ENCODE data around the gene TIGD2.
"Not testable (repeated sequence)": the region's sequence is repeated elsewhere in the genome, so short reads cannot be mapped to it uniquely, and the experiment has no call there.

TIGD2 gene

GRCh38 chr4:89121387-89122068, 10.2 kb downstream of the TIGD2 start:
- DNase-seq, result no peak

- no peak for DNase-seq
Measured at GRCh38 chr4:89123451-89123851, 12.1 kb downstream of the TIGD2 start.

- no peak for DNase-seq
Measured at GRCh38 chr4:89125901-89126782, 14.8 kb downstream of the TIGD2 start.

- no peak for DNase-seq
Measured at GRCh38 chr4:89129080-89129640, 17.8 kb downstream of the TIGD2 start.

- DNase-seq, result no peak
Measured at GRCh38 chr4:89134775-89135319, 23.5 kb downstream of the TIGD2 start.

GRCh38 chr4:89136525-89136924, 25.2 kb downstream of the TIGD2 start:
- DNase-seq, result no peak

GRCh38 chr4:89137231-89137630, 25.9 kb downstream of the TIGD2 start:
- DNase-seq, result no peak

- no peak for DNase-seq
Measured at GRCh38 chr4:89137695-89138094, 26.4 kb downstream of the TIGD2 start.

GRCh38 chr4:89140168-89140759, 28.9 kb downstream of the TIGD2 start:
- no peak for DNase-seq

GRCh38 chr4:89142691-89143669, 31.6 kb downstream of the TIGD2 start:
- no peak for DNase-seq

GRCh38 chr4:89144652-89145051, 33.3 kb downstream of the TIGD2 start:
- not testable (repeated sequence) for DNase-seq

- DNase-seq, result no peak
Measured at GRCh38 chr4:89146196-89146595, 34.9 kb downstream of the TIGD2 start.

GRCh38 chr4:89152972-89153371, 41.6 kb downstream of the TIGD2 start:
- no peak for DNase-seq

- no peak for DNase-seq
Measured at GRCh38 chr4:89156174-89156914, 45.0 kb downstream of the TIGD2 start.

- no peak for DNase-seq
Measured at GRCh38 chr4:89157488-89158024, 46.2 kb downstream of the TIGD2 start.

GRCh38 chr4:89158884-89159503, 47.7 kb downstream of the TIGD2 start:
- no peak for DNase-seq

GRCh38 chr4:89160806-89161205, 49.5 kb downstream of the TIGD2 start:
- no peak for DNase-seq

- no peak for DNase-seq
Measured at GRCh38 chr4:89161841-89162240, 50.5 kb downstream of the TIGD2 start.

GRCh38 chr4:89162496-89162895, 51.2 kb downstream of the TIGD2 start:
- no peak for DNase-seq

- no peak for DNase-seq
Measured at GRCh38 chr4:89162987-89163386, 51.7 kb downstream of the TIGD2 start.
